ENCODE measurements around the gene SNTA1. TPM values are rescaled to one million over a fixed set of nuclear protein-coding genes. Genes with fewer than 3 reads are reported as not detected.
"Not testable (repeated sequence)": the region's sequence is repeated elsewhere in the genome, so short reads cannot be mapped to it uniquely, and the experiment has no call there.

Gene SNTA1
- polyA plus RNA-seq, 3 donors, result 0.56 to 0.93 (median 0.63) TPM

GRCh38 chr20:33393609-33394008 lies 50.0 kb downstream of the SNTA1 start:
- H3K4me2 ChIP-seq (replicated peaks; ENCODE audit: extremely low read depth, low read length, poor library complexity, severe bottlenecking), result no peak overlapping the region
- H2AFZ ChIP-seq (ENCODE audit: insufficient read depth, low read depth, low read length, poor library complexity, severe bottlenecking), result no peak overlapping the region
- no peak overlapping the region for H3K27ac ChIP-seq (ENCODE audit: low read depth in 1 of 2, low read length in 2 of 2)
- peaks cover 49 to 78% of the 10 kb centered on the region in 2 donors for H3K36me3 ChIP-seq (replicated peaks in 1 of 2; ENCODE audit: control insufficient read depth in 1 of 2, insufficient read depth in 2 of 2, low read length in 2 of 2)
- DNase-seq, result no peak
- H3K9me3 ChIP-seq (replicated peaks in 1 of 2; ENCODE audit: control insufficient read depth in 1 of 2, insufficient read depth in 1 of 2, low read length in 2 of 2), result no peaks in the 10 kb centered on the region
- TF ChIP-seq CTCF (IDR thresholded peaks at IDR 0.05), result no peak
- H3K79me2 ChIP-seq (ENCODE audit: insufficient read depth, low read length), result peaks cover 20% of the 10 kb centered on the region
- Mint-ChIP-seq H3K27ac (peak overlapping the region in 1 of 7 donors; percentile 15), H3K36me3 (peaks cover 62 to 80% of the 10 kb centered on the region in 2 donors), H3K27me3 (ENCODE audit: low read depth in 3 of 3) (peaks cover 0 to 2% (median 0%) of the 10 kb centered on the region in 3 donors), H3K9me3 (peaks cover 0 to 2% (median 0%) of the 10 kb centered on the region in 7 donors), H3K4me3 (no peak overlapping the region), H3K4me1 (peaks cover 3% of the 10 kb centered on the region)
- no peaks in the 10 kb centered on the region for H3K27me3 ChIP-seq (ENCODE audit: control insufficient read depth in 2 of 2, insufficient read depth in 2 of 2, low read length in 2 of 2)
- peaks cover 38% of the 10 kb centered on the region for H4K20me1 ChIP-seq (ENCODE audit: insufficient read depth, low read length)
- WGBS (ENCODE audit: insufficient coverage), result no CpG with 5 or more reads among the region's 4 CpGs
- H3K4me3 ChIP-seq (replicated peaks in 1 of 3; ENCODE audit: low read depth in 2 of 3, low read length in 3 of 3), result no peak overlapping the region
- no peak overlapping the region for H3K9ac ChIP-seq (ENCODE audit: insufficient read depth, low read length, poor library complexity, severe bottlenecking)
- H3K4me1 ChIP-seq (ENCODE audit: control insufficient read depth in 1 of 2, insufficient read depth in 2 of 2, low read length in 2 of 2), result no peaks in the 10 kb centered on the region
- intact Hi-C loops (cut with micrococcal nuclease), result no loop called here

- Histone ChIP-seq H3K4me2 (replicated peaks; ENCODE audit: extremely low read depth, low read length, poor library complexity, severe bottlenecking) (no peak overlapping the region), H3K36me3 (replicated peaks in 1 of 2; ENCODE audit: control insufficient read depth in 1 of 2, insufficient read depth in 2 of 2, low read length in 2 of 2) (peaks cover 55 to 81% of the 10 kb centered on the region in 2 donors), H3K27ac (ENCODE audit: low read depth in 1 of 2, low read length in 2 of 2) (no peak overlapping the region), H3K4me3 (replicated peaks in 1 of 3; ENCODE audit: low read depth in 2 of 3, low read length in 3 of 3) (no peak overlapping the region), H4K20me1 (ENCODE audit: insufficient read depth, low read length) (peaks cover 21% of the 10 kb centered on the region), H3K79me2 (ENCODE audit: insufficient read depth, low read length) (peaks cover 3% of the 10 kb centered on the region), H3K4me1 (ENCODE audit: control insufficient read depth in 1 of 2, insufficient read depth in 2 of 2, low read length in 2 of 2) (no peaks in the 10 kb centered on the region), H3K9me3 (replicated peaks in 1 of 2; ENCODE audit: control insufficient read depth in 1 of 2, insufficient read depth in 1 of 2, low read length in 2 of 2) (no peaks in the 10 kb centered on the region), H2AFZ (ENCODE audit: insufficient read depth, low read depth, low read length, poor library complexity, severe bottlenecking) (no peak overlapping the region), H3K27me3 (ENCODE audit: control insufficient read depth in 2 of 2, insufficient read depth in 2 of 2, low read length in 2 of 2) (no peaks in the 10 kb centered on the region), H3K9ac (ENCODE audit: insufficient read depth, low read length, poor library complexity, severe bottlenecking) (no peak overlapping the region)
- 100% methylated on average over 3 of the region's 9 CpGs for WGBS (ENCODE audit: insufficient coverage)
- no peak overlapping the region for H3K4me3 Mint-ChIP-seq
- no peaks in the 10 kb centered on the region for H3K4me1 Mint-ChIP-seq
- DNase-seq, result no peak
- H3K27ac Mint-ChIP-seq, result peak overlapping the region in 1 of 7 donors; percentile 24
- TF ChIP-seq CTCF (IDR thresholded peaks at IDR 0.05), result no peak
- peaks cover 0 to 2% (median 0%) of the 10 kb centered on the region in 7 donors for H3K9me3 Mint-ChIP-seq
- peaks cover 73 to 93% of the 10 kb centered on the region in 2 donors for H3K36me3 Mint-ChIP-seq
- intact Hi-C loops (cut with micrococcal nuclease), result no loop called here
- peaks cover 0 to 1% (median 0%) of the 10 kb centered on the region in 3 donors for H3K27me3 Mint-ChIP-seq (ENCODE audit: low read depth in 3 of 3)
Observed at GRCh38 chr20:33391722-33392415, 51.7 kb downstream of the SNTA1 start.

- peaks cover 62 to 82% of the 10 kb centered on the region in 2 donors for H3K36me3 ChIP-seq (replicated peaks in 1 of 2; ENCODE audit: control insufficient read depth in 1 of 2, insufficient read depth in 2 of 2, low read length in 2 of 2)
- H3K9me3 Mint-ChIP-seq; intact Hi-C loops (cut with micrococcal nuclease); H3K79me2 ChIP-seq (ENCODE audit: insufficient read depth, low read length); H4K20me1 ChIP-seq (ENCODE audit: insufficient read depth, low read length); H3K4me1 Mint-ChIP-seq; DNase-seq; H3K4me3 ChIP-seq (replicated peaks in 1 of 3; ENCODE audit: low read depth in 2 of 3, low read length in 3 of 3); H3K9ac ChIP-seq (ENCODE audit: insufficient read depth, low read length, poor library complexity, severe bottlenecking); H3K4me1 ChIP-seq (ENCODE audit: control insufficient read depth in 1 of 2, insufficient read depth in 2 of 2, low read length in 2 of 2); H2AFZ ChIP-seq (ENCODE audit: insufficient read depth, low read depth, low read length, poor library complexity, severe bottlenecking); H3K27me3 ChIP-seq (ENCODE audit: control insufficient read depth in 2 of 2, insufficient read depth in 2 of 2, low read length in 2 of 2); H3K27ac Mint-ChIP-seq; H3K9me3 ChIP-seq (replicated peaks in 1 of 2; ENCODE audit: control insufficient read depth in 1 of 2, insufficient read depth in 1 of 2, low read length in 2 of 2); H3K27me3 Mint-ChIP-seq (ENCODE audit: low read depth in 3 of 3); H3K27ac ChIP-seq (ENCODE audit: low read depth in 1 of 2, low read length in 2 of 2); H3K4me3 Mint-ChIP-seq; H3K4me2 ChIP-seq (replicated peaks; ENCODE audit: extremely low read depth, low read length, poor library complexity, severe bottlenecking): not testable (repeated sequence)
- 98% methylated on average over 12 of the region's 36 CpGs for WGBS (ENCODE audit: insufficient coverage)
- peaks cover 75 to 93% of the 10 kb centered on the region in 2 donors for H3K36me3 Mint-ChIP-seq
Observed at GRCh38 chr20:33389326-33389725, 54.2 kb downstream of the SNTA1 start.

All from CD14-positive monocyte (primary cell).